NCI-H2227 (cell line): ENCODE results near the gene SURF4.

Experiments used
- DNase-seq: peaks from one replicate; lab custom pipeline; 2025; ENCODE audit not compliant: unreplicated experiment; lab: John Stamatoyannopoulos, UW

The SURF4 gene

GRCh38 chr9:133375724-133376654 lies at the start of gene SURF4, which contains the start of gene STKLD1:
Gene SURF4 (minus strand): TSS chr9:133376060. CDS start chr9:133375969, 91 bp downstream.
Gene STKLD1 (plus strand): TSS chr9:133376366. CDS start chr9:133376474, 108 bp downstream.
- peak; percentile 95 for DNase-seq

DNA sequence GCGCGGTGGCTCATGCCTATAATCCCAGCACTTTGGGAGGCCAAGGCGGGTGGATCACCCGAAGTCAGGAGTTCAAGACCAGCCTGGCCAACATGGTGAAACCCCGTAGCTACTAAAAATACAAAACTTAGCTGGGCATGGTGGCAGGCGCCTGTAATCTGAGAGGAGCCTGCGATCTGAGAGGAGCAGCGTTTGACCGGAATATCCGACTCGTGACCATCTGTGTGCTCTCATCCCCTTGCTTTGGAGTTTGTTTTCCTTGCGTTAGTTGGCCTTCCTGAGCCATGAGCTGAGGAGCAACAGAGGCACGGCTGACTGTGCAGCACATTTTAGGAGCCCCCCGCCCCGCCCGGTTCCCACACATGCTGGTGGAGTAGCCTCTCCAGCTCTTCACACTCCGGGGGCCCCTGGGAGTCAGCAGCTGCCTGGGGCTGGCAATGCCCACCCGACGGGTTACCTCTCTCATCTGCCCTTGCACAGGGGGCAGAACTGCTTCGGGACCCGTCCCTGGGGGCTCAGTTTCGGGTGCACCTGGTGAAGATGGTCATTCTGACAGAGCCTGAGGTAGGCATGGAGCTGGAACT lies 49.3 kb upstream of the SURF4 start:
- no peak for DNase-seq

- DNase-seq: no peak
Observed at GRCh38 chr9:133424187-133424586, 48.3 kb upstream of the SURF4 start.

- no peak for DNase-seq
Observed at GRCh38 chr9:133423216-133423615, 47.4 kb upstream of the SURF4 start.

DNA sequence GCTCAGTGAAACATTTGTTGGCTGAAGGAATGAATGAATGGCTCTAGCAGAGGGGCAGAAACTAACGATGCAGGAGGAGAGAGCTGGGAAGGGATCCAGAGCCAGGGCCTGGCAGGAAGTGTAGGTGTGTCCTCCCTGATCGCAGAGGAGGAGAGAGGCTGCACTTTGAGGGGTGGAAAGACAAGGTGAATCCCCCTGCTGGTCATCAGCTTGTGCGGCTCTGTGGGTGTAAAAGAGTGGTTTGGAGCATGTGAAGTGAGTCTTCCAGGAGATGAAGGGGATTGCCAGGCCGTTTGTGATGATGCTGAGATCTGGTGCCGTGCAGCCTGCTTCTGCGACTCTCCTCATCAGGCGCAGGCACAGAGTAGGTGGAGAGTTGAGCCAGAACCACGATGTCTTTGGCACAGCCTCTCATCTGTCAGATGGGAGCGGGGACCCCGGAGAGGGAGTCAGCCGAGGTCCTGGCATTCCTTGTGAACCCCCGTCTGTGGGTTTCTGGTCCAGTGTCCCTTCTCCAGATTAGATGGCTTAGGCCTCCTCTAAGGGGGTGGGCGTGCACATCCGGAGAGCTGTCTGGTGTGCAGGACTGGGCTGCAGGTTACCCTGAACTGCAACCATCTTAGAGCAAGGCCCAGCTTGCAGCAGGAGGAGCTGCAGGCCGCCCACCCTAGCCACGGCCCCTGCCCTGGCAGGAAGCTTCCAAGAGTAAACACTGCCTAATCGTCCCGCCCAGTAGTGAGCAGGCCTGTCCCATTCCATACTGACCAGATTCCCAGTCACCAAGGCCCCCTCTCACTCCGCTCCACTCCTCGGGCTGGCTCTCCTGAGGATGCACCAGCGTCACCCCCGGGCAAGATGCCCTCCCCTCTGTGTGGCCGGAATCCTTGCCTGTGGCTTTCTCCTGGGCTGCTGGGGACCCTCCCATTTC lies 46.0 kb upstream of the SURF4 start, which contains the start of gene ADAMTS13:
Gene ADAMTS13, plus strand, starts transcription at position 753 of the 928 bp plus-strand sequence. Its CDS starts 77 bp downstream, at position 830.
- DNase-seq: no peak

GRCh38 chr9:133420392-133420827 lies 44.5 kb upstream of the SURF4 start:
- DNase-seq: no peak

DNA sequence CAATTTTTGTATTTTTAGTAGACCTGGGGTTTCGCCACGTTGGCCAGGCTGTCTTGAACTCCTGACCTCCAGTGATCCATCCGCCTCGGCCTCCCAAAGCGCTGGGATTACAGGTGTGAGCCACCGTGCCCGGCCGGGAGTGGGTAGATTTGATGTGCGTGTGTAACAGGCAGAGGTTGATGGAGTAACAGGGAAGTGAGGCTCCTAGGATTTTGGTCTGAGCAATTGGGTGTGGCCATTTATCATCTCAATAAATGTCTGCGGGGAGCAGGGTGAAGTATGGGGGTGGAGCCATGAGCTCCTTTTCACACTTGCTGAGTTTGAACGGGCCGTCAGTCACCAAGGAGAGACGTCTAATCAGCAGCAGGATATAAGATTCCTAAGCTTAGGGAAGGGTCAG lies 43.1 kb upstream of the SURF4 start:
- peak; percentile 21 for DNase-seq

GRCh38 chr9:133417541-133418461 lies 41.9 kb upstream of the SURF4 start, which contains the start of gene REXO4:
Gene REXO4 (minus strand): TSS chr9:133418010. CDS start chr9:133417844, 166 bp downstream.
- DNase-seq: peak; percentile 79

GRCh38 chr9:133415170-133415569 lies 39.3 kb upstream of the SURF4 start:
- DNase-seq: no peak

GRCh38 chr9:133408042-133408441 lies 32.2 kb upstream of the SURF4 start:
- DNase-seq: no peak

DNA sequence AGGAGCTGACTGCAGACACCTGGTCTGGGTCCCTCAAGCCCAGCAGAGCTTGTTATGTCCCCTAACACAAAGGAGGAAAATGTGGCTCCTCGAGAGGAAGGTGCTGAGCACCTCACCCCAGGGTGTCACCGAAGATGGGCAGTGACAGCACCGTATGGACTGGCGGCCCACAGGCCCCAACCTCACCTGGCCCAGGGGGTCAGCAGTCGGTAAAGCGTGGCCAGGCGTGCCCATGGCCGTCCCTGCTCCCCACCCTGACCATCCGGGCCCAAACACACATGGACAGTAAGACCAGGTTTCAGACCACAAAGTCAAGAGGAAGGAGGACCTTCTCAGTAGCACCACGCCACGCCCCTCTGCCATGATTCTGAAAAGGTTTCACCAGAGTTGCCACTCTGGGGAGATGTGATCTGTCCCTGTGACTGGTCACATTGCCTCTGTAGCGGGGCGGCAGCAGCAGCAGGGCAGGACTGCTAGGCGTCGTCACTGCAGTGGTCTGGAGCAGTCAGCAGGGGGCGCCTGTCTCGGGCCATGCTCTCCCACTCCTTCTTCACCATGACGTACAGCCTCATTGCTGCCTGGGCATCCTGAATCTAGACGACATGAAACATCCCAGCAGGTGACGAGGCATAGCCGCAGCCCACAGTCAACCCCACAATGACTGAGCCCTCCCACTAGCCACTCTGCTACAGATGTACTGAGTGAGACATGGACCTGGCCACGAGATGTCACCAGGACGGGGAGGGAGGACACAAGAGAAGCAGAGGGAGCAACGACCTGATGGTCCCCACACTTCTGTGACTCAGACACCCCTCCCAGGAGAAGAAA lies 30.8 kb upstream of the SURF4 start:
- peak; percentile 75 for DNase-seq

DNA sequence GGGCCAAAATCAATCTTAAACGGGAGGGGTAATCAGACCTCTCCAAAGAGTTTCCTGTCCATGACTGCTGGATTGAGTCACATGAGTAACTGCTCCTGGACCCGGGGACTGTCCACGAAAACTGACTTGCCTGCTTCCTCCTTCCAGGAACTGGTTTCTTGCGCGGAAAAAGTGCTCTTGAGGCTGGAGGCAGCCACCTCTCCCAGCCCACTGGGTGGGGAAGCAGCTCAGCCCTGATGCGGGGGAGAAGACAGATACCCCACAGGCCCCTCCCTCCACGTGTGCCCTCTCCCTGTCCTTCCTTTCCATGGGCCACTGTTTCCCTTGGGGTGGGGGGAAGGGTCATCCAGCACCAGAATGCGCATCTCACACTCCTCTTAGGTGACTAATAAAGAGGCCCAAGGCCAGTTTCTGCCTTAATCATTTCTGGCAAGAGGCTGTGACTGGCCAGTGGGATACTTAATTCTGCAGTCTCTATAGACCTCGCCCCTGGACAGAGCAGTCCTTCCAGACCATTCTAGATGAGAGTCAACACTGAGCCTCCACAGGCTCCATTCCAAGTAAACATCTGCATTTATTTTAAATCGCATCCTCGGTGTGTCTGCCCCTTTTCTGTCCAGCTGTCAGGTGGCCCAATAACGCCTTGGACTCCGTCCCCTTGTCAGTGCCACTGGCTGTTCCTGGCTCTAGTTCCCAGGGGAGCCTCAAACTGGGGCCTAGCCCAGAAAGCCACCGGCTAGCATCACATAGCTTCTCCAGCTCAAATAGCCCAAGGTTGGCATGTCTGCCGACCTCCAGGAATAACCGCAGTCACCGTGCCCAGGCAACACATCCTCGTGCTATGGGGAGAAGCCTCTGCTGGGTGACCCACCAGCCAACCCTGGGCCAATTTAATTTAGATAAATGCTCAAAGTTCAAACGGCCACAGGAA lies 29.9 kb upstream of the SURF4 start:
- DNase-seq: no peak

- no peak for DNase-seq
Observed at GRCh38 chr9:133404454-133405002, 28.7 kb upstream of the SURF4 start.

DNA sequence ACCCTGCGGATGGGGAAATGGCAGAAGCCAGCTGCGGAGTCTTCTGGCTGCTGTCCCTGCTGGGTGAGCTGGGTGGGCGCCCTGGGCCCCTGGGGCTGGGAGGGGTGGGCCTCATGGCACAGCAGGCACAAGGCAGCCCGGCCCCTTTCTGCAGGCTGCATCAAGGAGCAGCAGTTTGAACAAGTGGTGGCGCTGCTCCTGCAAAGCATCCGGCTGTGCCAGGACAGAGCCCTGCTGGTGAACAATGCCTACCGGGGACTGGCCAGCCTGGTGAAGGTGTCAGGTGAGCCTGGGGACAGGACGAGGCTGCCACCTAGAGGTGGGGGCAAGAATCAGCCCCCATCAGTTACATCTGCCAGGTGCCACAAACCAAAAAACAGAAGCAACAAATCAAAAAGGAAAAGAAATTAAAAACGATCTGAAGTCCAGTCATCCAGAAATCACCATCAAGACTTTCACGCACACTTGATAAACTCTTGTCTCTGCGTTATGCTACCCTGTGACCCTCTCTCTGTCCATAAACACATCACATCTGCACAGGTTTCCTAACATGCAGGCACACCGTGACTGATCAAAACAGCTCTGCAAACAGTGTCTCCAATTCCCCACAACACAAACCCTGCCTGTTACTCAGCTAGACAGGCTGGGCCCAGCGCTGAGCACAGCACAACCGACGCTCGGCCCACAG lies 28.1 kb upstream of the SURF4 start:
- no peak for DNase-seq

DNA sequence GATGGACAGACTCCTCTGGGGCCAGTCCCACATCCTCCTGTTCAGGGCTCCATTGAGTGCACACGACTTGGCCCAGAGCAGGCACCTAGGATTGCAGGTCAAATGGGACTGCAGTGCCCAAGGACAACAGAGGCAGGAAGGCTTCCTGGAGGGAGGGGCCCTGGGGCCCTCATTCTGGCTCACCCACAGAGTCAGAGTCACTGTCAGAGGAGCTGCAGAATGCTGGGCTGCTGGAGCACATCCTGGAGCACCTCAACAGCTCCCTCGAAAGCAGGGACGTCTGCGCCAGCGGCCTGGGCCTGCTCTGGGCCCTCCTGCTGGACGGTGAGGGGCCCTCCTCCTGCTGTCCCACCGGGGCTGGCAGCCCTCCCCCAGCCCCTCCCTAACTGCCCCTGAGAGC lies 26.8 kb upstream of the SURF4 start:
- DNase-seq: no peak

DNA sequence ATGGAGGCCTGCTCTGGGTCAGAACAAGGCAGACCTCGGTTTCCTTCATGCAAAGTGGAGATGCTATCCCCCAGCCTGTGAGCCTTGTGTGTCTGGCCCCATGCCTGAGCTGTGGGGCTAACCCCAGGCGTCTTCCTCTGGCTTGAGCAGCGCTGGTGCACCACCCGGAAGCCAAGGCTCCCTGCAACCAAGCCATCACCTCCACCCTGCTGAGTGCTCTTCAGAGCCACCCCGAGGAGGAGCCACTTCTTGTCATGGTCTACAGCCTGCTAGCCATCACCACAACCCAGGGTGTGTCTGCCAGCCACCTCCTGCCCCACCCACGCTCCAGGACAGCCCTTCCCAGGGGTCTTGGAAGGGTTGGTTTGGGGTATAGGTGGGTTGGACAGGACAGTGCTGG lies 25.7 kb upstream of the SURF4 start:
- no peak for DNase-seq

DNA sequence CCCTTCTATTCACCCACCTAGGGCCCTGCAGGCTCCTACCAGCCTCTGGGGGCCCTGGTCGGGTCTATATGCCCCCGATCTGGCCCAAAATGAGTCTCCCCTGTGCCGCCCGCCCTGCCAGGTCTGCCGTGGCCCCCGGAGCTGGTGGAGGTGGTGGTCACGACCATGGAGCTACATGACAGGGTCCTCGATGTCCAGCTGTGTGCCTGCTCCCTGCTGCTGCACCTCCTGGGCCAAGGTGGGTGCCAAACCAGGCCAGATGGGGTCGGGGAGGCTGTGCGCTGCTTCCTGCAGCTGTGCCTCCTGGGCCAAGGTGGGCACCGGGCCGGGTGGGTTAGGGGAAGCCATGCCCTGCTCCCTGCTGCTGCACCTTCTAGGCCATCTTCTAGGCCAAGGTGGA lies 24.4 kb upstream of the SURF4 start:
- no peak for DNase-seq
